ENCODE data around the gene HELZ.
A peak's percentile ranks its signal among the peaks of the same experiment; 100 is the strongest.

Gene HELZ

GRCh38 chr17:67186782-67187181 is 58.2 kb downstream of the HELZ start:
- H3K4me3 ChIP-seq (ENCODE audit: low read length) = no peak overlapping the region
- DNase-seq (ENCODE audit: low read depth) = no peak
- no peak for TF ChIP-seq CTCF (conservative IDR thresholded peaks at IDR 0.05; ENCODE audit: low read depth, low read length)

GRCh38 chr17:67183531-67183930 is 61.5 kb downstream of the HELZ start:
- H3K4me3 ChIP-seq (ENCODE audit: low read length) = no peak overlapping the region
- no peak for TF ChIP-seq CTCF (conservative IDR thresholded peaks at IDR 0.05; ENCODE audit: low read depth, low read length)
- no peak for DNase-seq (ENCODE audit: low read depth)

- no peak for TF ChIP-seq CTCF (conservative IDR thresholded peaks at IDR 0.05; ENCODE audit: low read depth, low read length)
- H3K4me3 ChIP-seq (ENCODE audit: low read length) = no peak overlapping the region
- DNase-seq (ENCODE audit: low read depth) = no peak
These were observed 63.2 kb downstream of the HELZ start for GRCh38 chr17:67181825-67182224.

- TF ChIP-seq CTCF (conservative IDR thresholded peaks at IDR 0.05; ENCODE audit: low read depth, low read length) = no peak
- H3K4me3 ChIP-seq (ENCODE audit: low read length) = no peak overlapping the region
- peak; percentile 10 for DNase-seq (ENCODE audit: low read depth)
These were observed 64.7 kb downstream of the HELZ start for GRCh38 chr17:67180275-67180674.

GRCh38 chr17:67178555-67178954 is 66.4 kb downstream of the HELZ start:
- TF ChIP-seq CTCF (conservative IDR thresholded peaks at IDR 0.05; ENCODE audit: low read depth, low read length) = no peak
- H3K4me3 ChIP-seq (ENCODE audit: low read length) = no peak overlapping the region
- no peak for DNase-seq (ENCODE audit: low read depth)

GRCh38 chr17:67177732-67178131 is 67.3 kb downstream of the HELZ start:
- no peak for DNase-seq (ENCODE audit: low read depth)
- no peak for TF ChIP-seq CTCF (conservative IDR thresholded peaks at IDR 0.05; ENCODE audit: low read depth, low read length)
- no peak overlapping the region for H3K4me3 ChIP-seq (ENCODE audit: low read length)

GRCh38 chr17:67174190-67174589 is 70.8 kb downstream of the HELZ start:
- no peak for TF ChIP-seq CTCF (conservative IDR thresholded peaks at IDR 0.05; ENCODE audit: low read depth, low read length)
- no peak for DNase-seq (ENCODE audit: low read depth)
- no peak overlapping the region for H3K4me3 ChIP-seq (ENCODE audit: low read length)
